KMS-11 (cell line): ENCODE data around the gene LMX1A.
A peak's percentile ranks its signal among the peaks of the same experiment; 100 is the strongest.

ENCODE experiments used
- H2AFZ ChIP-seq: fragments of 200-600 bp; sonication (generic); 2 replicates; pipeline ENCODE4 v1.6.1; 2016; ENCODE audit warnings: antibody characterized with exemption, mixed run types, low read depth
- H3K27ac ChIP-seq: fragments of 200-600 bp; sonication (generic); 2 replicates; pipeline ENCODE4 v1.6.1; 2016; ENCODE audit warnings: mild to moderate bottlenecking, mixed run types
- H3K27me3 ChIP-seq: fragments of 200-600 bp; sonication (generic); 2 replicates; pipeline ENCODE4 v1.6.1; 2017; ENCODE audit warnings: mild to moderate bottlenecking, low read depth, mixed run types, moderate library complexity; ENCODE audit not compliant: insufficient read depth
- H3K36me3 ChIP-seq: fragments of 200-600 bp; sonication (generic); 2 replicates; pipeline ENCODE4 v1.6.1; 2017; ENCODE audit warnings: mild to moderate bottlenecking, mixed run types; ENCODE audit not compliant: insufficient read depth
- H3K4me1 ChIP-seq: fragments of 200-600 bp; sonication (generic); 2 replicates; pipeline ENCODE4 v1.6.1; 2016; ENCODE audit warnings: mild to moderate bottlenecking, low read depth, mixed run types; ENCODE audit not compliant: poor library complexity, severe bottlenecking
- H3K4me2 ChIP-seq: fragments of 200-600 bp; sonication (generic); 2 replicates; pipeline ENCODE4 v1.7.0; 2016; ENCODE audit warnings: mild to moderate bottlenecking, mixed run types
- H3K4me3 ChIP-seq: fragments of 200-600 bp; sonication (generic); IDR thresholded peaks from 2 replicates; pipeline ENCODE4 v1.6.1; 2017; ENCODE audit warnings: low read depth, low read length, mixed read lengths; ENCODE audit not compliant: insufficient read depth
- H3K79me2 ChIP-seq: fragments of 200-600 bp; sonication (generic); 2 replicates; pipeline ENCODE4 v1.6.1; 2016; ENCODE audit warnings: low read depth, mixed run types; ENCODE audit not compliant: insufficient read depth
- H3K9ac ChIP-seq: fragments of 200-600 bp; sonication (generic); 2 replicates; pipeline ENCODE4 v1.6.1; 2016; ENCODE audit warnings: mild to moderate bottlenecking, mixed run types
- H4K20me1 ChIP-seq: fragments of 200-600 bp; sonication (generic); 2 replicates; pipeline ENCODE4 v1.6.1; 2016; ENCODE audit warnings: mild to moderate bottlenecking, mixed run types; ENCODE audit not compliant: insufficient read depth
- CTCF ChIP-seq: fragments of 200-600 bp; sonication (generic); conservative IDR thresholded peaks from 2 replicates; pipeline ENCODE4 v1.6.1; 2017; ENCODE audit warnings: low read depth, mild to moderate bottlenecking, antibody characterized with exemption, low read length, moderate library complexity, mixed read lengths

Gene LMX1A

GRCh38 chr1:165371588-165372225, 15.2 kb upstream of the LMX1A start:
- Histone ChIP-seq H4K20me1 (no peaks in the 10 kb centered on the region), H3K4me1 (peaks cover 19% of the 10 kb centered on the region), H3K36me3 (no peaks in the 10 kb centered on the region), H3K79me2 (no peaks in the 10 kb centered on the region), H3K4me2 (peak overlapping the region; percentile 41), H2AFZ (no peak overlapping the region), H3K9ac (no peak overlapping the region), H3K27me3 (no peaks in the 10 kb centered on the region), H3K4me3 (no peak overlapping the region), H3K27ac (no peak overlapping the region)
- no peak for TF ChIP-seq CTCF

- TF ChIP-seq CTCF = peak; percentile 96
- no peaks in the 10 kb centered on the region for H4K20me1 ChIP-seq
- no peak overlapping the region for H2AFZ ChIP-seq
Observed at GRCh38 chr1:165369255-165369848, 12.8 kb upstream of the LMX1A start.

GRCh38 chr1:165367375-165367993, 11.0 kb upstream of the LMX1A start:
- H3K79me2 ChIP-seq = no peaks in the 10 kb centered on the region
- peak; percentile 99 for TF ChIP-seq CTCF

More at GRCh38 chr1:165369255-165369848, 12.8 kb upstream of the LMX1A start:
- Histone ChIP-seq H3K4me2 (no peak overlapping the region), H3K4me1 (peaks cover 19% of the 10 kb centered on the region), H3K36me3 (no peaks in the 10 kb centered on the region), H3K27ac (no peak overlapping the region), H3K79me2 (no peaks in the 10 kb centered on the region), H3K4me3 (no peak overlapping the region), H3K27me3 (no peaks in the 10 kb centered on the region), H3K9ac (no peak overlapping the region)

DNA sequence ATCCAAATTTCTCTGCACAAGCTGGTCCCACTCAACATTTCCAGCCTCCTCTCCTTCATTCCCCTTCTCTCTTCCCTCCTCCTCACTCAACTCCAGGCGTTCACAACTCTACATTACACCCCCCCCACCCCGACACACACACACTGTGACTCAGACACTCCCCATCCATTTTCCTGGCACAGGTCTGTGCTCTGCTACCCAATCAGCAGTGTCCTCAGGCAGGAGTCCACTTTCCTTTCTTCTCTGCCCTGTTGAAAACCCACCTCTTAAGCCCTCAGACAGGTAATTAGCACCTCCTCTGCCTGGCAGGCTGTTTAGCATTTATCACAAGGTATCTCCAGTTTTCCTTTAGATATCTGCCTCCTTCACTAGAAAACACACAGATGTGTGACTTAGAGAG, 8.8 kb upstream of the LMX1A start:
- no peak for TF ChIP-seq CTCF
- Histone ChIP-seq H3K4me2 (no peak overlapping the region), H3K27me3 (no peaks in the 10 kb centered on the region)

More at GRCh38 chr1:165367375-165367993, 11.0 kb upstream of the LMX1A start:
- no peaks in the 10 kb centered on the region for H3K27me3 ChIP-seq
- H3K9ac ChIP-seq = no peak overlapping the region
- no peak overlapping the region for H3K4me2 ChIP-seq
- H3K4me1 ChIP-seq = peaks cover 19% of the 10 kb centered on the region
- H2AFZ ChIP-seq = no peak overlapping the region
- no peak overlapping the region for H3K27ac ChIP-seq
- no peak overlapping the region for H3K4me3 ChIP-seq
- no peaks in the 10 kb centered on the region for H4K20me1 ChIP-seq
- H3K36me3 ChIP-seq = no peaks in the 10 kb centered on the region

More for the DNA sequence above, 8.8 kb upstream of the LMX1A start:
- Histone ChIP-seq H3K36me3 (no peaks in the 10 kb centered on the region), H3K4me3 (no peak overlapping the region), H3K4me1 (no peaks in the 10 kb centered on the region), H3K27ac (no peak overlapping the region), H2AFZ (no peak overlapping the region), H4K20me1 (no peaks in the 10 kb centered on the region), H3K9ac (no peak overlapping the region), H3K79me2 (no peaks in the 10 kb centered on the region)
